Measurements from ENCODE around the gene TRPC5OS.
A peak's percentile ranks its signal among the peaks of the same experiment; 100 is the strongest.

Gene TRPC5OS

DNA sequence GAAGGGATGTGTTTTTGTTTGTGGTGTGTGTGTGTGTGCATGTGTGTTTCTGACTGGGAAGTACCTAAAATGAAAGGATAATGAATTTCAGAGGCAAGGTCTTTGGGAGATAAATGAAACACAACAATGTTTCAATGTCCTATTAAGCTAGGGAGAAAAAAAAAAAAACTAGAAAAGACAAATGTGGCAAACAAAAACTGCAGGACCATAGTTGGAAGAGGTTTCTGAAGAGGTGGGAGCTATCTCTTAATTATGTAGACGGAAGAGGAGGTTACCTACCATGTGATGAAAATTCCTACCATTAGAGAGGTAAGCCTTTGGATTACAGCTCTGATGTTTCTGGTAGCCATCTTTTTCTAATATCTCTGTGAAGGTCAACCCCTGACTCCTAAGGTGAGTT lies at the start of gene TRPC5OS:
Gene TRPC5OS, plus strand, starts transcription at position 301 of the 400 bp plus-strand sequence. CDS start 25,669 bp downstream, outside the sequence.
- no peak for DNase-seq

DNA sequence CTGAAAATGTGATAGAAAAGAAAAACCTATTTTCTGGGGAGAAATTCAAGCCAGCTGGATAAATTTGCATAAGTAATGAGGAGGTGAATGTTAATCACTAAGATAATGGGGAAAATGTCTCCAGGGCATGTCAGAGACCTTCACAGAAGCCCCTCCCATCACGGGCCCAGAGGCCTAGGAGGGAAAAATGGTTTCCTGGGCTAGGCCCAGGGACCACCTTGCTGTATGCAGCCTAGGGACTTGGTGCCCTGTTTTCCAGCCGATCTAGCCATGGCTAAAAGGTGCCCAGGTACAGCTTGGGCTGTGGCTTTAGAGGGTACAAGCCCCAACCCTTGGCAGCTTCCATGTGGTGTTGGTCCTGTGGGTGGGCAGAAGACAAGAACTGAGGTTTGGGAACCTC lies 46.6 kb upstream of the TRPC5OS start:
- DNase-seq: no peak

DNA sequence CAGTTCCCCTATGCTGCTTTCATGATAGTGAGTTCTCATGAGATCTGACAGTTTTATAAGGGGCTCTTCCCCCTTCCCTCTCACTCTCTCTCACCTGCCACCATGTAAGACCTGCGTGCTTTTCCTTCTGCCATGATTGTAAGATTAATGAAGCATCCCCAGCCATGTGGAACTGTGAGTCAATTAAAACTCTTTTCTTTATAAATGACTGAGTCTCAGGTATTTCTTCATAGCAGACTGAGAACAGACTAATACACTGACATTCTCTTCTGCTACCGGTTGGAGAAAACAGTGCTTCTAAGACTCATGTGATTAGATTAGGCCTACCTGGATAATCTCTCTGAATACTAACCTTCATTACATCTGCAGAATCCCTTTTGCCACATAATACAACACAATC lies 45.4 kb upstream of the TRPC5OS start:
- no peak for DNase-seq

DNA sequence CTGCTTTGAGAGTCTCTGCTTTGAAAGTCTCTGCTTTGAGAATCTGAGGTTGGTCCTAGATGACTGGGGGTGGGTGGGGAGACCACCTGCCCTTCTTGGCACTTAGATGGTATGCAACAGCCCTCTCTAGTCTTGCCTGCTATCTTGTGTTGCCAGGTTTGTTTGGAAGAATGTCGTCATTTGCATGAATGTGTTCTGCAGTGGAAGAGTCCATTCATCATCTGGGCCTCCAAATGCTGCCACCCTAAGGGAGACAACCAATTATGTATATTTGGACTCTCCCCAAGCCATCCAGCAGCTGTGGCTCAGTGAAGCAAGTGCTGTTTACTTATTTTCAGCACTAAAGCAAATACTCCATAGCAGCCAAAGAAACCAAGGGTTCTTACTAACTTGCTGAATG lies 44.6 kb upstream of the TRPC5OS start:
- no peak for DNase-seq

DNA sequence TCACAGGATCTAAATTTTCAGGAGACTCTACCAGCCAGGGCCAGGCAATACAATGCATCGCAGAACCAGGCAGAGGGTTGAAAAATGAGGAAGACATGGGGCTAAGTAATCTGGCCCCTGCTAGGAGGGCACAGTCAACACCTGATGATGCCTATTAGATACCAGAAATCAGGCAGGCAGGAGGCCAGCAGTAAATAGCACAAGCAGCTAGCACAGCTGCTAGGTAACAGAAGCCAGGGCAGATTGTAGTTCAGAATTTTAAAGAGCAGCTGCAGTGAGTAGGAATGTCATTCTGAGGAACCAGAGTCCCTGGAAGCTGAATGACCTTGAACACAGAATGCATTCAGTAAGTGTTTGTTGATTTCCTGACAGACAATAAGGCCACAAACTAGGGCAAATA lies 38.8 kb upstream of the TRPC5OS start:
- no peak for DNase-seq

DNA sequence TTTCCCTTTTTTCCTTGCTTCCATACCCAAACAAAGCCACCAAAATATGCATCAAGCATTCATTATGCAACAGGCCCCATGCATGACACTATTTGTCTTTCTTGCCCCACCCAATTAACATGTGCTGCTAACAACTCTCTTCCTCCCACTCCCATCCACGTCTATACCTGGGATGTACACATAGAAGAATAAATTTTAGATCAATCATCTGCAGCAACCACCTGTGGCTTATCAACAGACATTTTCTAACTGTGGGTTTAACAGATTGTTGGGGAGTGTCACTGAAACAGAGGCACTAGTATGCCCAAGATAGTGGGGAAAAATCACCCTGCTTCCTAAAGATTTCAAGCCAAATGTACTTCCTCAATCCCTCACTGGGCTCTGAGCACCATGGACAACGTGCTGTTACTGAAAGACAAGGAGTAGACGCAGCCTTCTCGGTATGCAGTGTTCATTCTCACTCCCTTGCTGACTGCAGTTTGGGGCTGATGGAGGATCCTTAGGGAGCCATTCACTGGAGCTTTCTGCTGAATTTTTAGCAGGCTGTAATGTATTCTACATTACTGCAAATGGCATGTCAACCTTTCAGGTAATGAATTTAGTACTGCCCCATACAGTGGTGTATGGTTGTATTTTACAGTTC lies 28.4 kb upstream of the TRPC5OS start:
- no peak for DNase-seq

DNA sequence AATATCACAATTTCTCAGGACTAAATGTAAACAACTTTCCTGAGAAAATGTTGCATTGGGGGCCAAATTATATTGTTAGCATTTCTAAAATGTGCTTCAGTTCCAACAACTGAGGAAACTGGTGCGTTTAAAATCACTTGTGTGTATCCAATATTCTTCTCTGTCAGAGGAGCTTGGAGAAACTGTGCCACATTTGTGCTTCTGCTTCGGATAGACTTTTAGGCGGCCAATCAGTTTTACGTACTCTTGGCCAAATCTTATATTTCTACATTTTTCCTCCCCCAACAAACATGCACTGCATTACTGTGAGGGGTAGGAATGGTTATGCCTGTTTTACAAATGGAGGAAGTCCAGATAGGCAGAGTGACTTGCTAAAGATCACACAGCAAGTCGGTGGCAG lies 27.4 kb upstream of the TRPC5OS start:
- DNase-seq: no peak

DNA sequence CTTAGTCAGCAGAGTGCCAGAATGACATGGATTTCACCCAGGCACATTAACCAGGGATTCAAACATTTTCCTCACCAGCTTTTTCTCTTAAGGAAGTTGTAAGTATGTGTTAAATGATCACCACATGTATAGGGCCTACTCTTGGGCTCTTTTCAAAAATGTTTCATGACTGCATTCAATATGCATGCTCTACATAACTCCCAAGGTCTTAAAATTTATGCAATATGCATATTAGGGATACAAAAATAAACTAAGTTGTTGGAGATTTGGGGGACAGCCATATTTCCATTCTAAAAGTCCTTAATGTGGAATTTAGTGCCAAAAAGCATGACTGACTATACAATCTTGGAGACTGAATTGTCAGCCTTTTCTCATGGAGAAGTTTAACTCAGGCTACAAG lies 25.0 kb upstream of the TRPC5OS start:
- no peak for DNase-seq

DNA sequence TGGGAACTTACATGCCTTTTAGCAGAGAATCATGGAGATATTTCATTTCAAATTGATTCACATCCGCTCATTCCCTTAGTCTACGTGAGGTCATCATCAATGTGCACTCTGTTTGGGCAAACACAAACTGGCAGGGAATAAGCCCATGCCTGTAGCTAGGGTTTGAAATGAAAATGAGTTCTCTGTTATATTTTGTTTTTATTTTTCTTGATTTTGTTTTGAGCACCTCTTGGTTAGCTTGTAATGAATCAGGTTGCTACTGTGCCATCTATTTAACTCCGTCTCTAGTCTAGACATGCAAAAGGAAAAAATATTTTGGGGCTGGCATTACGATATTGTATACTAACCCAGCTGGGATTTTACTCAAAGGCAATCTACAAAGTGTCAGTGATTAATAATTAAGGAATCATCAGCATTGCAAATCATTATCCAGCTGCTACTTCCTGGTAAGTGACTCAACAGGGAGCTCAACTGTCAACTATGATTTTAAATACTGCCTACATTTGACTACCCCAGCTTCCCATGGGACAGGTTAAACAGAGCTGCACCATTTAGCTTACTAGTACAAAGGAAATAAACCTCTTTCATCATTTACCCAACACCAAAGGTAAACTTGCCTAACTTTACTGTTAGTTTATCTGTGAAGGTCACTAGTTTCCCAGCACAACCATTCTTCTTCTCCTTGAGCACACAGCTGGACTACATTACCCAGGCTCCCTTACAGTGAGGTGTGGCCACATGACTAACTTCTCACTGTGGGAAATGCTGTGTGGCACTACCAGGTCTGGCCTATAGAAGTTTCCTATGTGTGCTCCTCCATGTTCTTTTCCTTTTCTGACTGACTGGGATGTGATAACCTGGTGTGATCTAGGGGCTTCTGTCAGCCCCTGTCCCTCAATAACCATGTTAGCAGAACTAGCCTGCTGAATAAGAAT lies 21.2 kb upstream of the TRPC5OS start:
- no peak for DNase-seq

DNA sequence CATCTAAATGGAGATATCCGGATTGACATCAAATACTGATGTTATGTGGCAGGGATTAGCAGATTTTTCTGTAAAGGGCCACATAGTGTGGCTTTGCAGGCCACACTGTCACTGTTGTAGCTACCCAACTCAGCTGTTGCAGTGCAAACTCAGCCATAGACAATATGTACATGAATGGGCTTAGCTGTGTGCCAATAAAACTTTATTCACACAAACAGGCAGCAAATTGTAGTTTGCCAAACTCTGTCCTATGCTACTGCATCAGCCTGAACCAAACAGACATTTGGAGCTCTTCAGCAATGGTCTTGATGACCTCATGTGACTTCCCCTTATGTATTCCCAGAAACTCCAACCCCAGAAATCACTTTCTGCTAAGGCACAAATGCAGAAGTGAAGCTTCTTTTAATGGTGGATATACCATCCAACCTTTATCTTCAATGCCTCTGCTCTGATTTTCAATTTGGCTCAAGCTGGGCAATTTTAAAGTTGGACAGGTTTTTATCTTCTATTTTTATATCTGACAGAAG lies 18.4 kb upstream of the TRPC5OS start:
- DNase-seq: no peak

DNA sequence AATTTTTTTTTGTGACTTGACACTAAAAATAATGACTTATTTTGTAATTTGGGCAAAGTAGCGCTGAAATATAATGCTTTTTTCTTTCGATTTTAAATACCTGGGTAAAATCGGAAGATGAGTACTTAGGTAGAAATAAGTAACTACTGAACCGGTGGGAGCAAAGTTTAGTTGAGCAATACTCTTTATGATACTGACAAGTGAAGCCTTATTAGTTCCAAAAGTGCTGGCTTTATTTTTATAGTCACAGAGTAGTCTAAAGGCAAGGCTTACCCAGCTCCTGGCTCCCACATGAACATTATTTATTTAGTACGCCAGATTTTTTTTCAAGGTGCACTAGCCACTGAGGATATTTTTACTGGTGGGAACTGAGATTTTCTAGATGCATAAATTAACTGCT lies 14.4 kb upstream of the TRPC5OS start:
- no peak for DNase-seq

DNA sequence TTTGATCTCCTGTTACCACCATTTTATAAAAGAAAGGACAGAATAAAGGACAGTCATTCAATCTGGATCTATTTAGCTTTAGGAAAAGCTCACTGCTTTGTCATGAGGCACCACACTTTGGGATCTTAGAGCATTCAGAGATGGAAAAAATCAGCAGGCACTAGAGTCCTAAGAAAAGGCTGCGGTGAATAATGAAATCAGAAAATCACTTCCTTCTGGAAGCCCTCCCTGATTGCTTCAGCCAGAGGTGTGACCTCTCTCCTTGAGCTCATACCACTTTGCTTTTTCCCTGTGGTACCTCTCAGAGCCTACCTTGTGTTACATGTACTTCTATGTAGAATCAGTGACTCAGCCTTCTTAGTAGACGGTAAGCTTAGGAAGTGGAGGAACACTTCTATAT lies 8.7 kb upstream of the TRPC5OS start:
- no peak for DNase-seq

DNA sequence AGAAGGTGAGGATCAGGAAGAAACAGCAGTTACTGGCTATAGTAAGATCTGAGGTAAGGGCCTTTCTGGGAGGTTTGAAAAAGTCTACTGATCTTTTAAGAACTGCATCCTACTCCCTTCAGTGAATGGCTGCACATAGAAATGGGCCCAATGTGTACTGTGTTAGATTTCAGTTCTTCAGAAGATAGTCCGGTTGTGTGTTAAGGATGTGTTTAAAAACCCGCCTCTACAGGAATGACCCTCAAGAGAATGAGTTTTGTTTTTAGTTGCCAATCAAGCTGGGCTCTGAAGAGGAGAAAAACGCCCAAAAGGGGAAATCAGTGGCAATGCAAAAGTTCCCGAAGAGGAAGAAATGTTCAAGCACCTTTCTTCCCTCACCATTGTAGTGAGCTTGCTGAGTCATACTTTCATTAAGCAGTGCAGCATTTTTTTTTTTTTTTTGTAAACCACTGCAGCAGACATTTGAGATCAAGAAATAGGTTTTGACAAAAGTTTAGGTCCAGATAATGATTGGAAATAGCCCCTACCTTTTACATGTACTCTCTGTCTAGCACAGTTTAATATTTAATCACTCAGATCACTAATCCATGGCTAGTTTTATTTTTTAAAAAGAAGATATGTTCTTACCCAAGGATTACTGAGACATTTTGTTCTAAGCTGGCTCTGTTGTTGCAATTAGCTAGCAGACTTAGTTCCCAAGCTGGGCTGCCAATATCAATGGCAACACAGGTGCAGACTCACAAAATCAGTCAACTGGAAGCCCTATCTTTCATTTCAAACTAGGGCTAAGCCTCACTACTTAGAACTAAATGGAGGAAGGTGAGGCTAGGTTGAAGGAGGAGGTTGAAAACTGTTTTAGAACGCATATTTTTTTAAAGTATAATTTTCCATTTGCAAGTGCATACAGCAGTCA lies 7.0 kb upstream of the TRPC5OS start:
- no peak for DNase-seq

DNA sequence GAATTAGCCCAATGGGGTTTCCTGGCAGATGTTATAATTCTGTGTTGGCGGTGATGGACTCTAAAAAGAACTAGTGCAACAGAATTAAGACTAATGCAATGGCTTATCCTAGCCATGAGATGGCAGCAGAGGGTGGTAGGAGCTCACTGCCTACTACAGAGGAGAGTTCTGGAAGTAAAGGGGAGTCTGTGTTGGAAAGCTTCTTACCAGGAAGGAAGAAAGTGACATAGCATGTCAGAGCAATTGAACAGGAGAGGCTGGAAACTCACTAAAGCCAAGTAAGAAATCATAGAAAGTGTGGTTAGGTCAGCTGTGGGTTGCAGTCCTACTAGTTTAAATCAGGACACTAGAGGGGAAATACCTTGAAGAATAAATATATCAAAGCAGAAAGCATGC lies 6.3 kb upstream of the TRPC5OS start:
- DNase-seq: peak in 1 of 2 donors; percentile 8

DNA sequence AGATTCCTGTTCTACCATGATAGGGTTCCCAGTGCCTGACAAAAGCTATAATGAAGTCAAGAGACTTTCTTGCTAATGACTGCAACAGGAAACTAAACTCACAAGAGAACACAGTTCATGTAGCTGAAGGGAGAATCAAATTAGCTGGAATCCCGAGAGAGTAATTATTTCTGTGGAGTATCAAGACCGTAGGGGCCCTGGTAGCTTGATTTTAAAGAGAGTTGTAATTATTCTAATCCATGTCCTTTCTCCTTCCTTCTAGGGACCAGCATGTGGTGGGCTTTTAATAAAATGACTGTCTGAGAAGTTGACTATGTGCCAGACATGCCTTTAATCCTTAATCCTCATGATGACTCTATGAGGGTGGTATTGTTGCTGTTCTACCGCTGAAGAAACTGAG lies 1.7 kb upstream of the TRPC5OS start:
- no peak for DNase-seq

DNA sequence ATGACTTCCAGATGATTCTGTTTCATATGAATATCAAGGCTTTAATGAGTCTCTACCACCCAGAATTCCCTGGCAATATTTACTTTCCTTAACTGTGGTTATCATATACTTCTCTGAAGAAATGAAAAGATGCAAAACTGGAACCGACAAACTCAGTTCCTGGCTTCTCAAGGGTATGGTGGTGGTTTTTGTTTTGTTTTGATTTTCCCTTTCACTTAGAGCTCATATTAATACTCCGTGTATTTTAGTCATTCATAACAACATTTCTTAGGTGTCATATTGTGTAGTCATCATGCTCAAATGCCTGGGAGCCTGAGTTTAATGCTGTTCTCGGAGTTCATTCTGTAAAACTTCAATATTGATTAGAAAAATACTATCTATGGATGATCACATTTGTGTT lies 665 bp downstream of the TRPC5OS start:
- no peak for DNase-seq

DNA sequence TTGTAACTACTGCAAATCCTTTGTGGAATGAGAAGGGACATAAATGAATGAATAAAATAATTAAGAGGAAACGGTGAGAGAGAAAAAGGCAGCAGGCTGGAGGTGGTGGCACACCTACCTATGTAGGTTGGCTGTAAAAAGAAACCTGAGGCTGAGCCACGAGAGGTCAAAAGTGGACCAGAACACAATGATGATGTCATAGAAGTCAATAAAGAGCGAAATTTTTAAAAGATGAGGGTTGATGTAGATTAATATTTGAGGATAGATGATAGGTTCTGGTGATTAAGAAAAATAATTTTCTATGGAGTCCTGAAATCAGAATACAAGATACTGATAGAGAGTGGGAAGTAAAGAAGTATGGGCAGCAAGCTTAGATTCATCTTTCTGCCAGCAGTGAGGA lies 1.7 kb downstream of the TRPC5OS start:
- no peak for DNase-seq

DNA sequence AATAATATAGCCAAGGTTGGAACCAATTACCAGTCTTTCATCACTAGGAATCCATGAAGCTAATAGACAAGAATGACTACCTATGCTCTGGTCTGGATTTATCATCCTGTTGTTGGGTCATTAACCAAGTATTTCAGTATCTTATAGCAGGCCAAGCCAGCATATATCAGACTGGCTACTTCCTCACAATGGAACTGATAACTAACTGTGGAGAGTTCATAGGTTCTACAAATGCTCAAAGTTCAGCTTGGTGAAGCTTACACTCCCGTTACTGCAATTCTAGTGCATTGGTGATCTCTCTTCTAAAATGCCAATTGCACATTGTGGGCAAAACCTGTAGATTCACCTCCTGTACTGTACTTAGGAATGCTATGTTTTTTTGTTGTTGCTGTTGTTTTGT lies 4.8 kb downstream of the TRPC5OS start:
- DNase-seq: no peak

DNA sequence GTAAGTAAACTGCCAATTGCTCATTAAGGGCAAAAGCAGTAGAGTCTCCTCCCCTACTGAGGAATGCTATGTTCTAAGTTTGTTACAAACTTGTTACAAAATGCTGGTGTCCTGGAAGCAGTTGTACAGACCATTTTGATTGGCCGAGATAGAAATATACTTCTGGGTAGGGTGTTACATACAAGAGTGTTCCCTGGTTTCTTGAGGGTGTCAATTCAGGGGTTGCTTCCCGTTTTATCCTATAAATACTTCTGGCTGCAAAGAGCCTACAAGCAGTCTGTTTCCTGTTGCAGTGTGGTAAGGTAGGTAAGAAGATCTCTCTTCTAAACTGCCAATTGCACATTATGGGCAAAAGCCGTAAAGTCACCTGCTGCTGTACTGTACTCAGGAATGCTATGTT lies 5.7 kb downstream of the TRPC5OS start:
- no peak for DNase-seq

DNA sequence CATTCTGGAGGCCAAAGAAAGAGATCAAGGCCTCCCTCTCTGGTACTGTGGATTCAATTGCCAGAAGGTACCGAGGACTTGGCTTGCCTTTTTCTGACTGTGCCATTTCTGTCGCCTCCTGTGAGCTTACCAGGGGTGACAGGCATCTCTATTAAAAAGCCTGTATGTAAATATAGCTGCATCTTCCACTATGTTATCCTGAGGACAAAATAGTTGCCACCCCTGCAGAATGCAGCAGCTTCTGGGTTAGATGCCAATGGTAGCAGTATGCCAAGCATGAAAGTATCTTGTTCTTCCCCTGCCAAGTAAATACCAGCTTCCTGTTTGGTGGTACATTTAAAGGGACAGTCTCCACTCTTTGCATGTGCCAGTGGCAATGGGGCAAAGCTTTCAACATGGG lies 10.7 kb downstream of the TRPC5OS start:
- no peak for DNase-seq

DNA sequence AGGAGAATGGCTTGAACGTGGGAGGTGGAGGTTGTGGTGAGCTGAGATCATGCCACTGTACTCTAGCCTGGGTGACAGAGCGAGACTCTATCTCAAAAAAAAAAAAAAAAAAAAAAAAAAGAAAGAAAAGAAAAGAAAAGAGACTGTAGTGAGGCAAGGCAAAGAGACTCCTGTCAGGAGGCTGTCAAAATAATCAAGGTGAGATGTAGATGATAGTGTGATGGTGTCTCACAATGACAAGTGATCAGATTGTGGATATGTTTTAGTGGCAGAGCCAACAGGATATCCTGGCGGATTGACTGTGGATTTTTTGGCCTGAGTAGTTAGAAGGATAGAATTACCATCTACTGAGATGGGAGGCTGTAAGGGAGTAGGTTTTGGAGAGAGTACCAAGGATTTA lies 12.6 kb downstream of the TRPC5OS start:
- DNase-seq: no peak

DNA sequence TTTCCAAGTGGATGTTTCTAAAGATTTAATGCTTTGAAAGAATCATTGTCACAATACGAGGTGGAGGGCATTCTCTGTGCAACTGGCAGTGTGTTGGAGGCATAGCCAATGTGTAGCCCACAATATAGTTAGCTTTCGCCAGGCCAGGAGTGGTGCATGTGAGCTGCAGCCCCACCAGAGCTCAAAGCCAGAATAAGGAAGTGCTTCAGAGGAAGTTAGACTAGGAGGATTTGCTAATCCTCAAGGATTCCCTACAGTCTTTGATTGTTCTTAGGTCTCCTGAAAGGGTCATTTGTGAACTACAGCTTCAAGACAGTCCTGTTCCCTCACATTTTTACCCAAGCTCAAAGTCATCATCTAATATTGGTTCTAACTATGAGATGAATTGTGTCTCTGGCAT lies 16.4 kb downstream of the TRPC5OS start:
- no peak for DNase-seq

DNA sequence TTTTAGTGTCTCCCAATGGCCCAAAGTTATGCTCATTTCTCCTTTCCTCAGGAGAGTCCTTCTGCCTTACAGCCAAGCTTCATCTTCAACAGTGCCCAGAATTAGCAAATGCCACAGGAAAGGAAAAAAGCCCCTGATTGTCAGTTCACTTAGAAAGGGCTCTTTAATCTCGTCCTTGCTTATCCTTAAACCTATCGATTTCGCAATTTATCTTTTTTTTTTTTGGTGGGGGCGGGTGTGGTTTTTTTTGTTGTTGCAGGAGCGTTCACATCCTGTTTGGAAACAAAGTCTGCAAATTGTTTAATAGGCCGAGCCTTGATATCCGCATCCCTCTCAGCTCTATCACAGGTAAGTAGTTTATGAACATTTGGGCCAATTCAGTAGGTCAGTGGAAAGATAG lies 20.2 kb downstream of the TRPC5OS start:
- DNase-seq: no peak

Measured in CD4-positive, alpha-beta T cell treated with Interferon alpha-2 for 1 hour (primary cell).